Osteocyte (in vitro differentiated cells): ENCODE measurements around the gene XCL2. TPM values are rescaled to one million over a fixed set of nuclear protein-coding genes. Genes with fewer than 3 reads are reported as not detected.
A peak's percentile ranks its signal among the peaks of the same experiment; 100 is the strongest.
"Not testable (repeated sequence)": the region's sequence is repeated elsewhere in the genome, so short reads cannot be mapped to it uniquely, and the experiment has no call there.

Experiments
- DNase-seq: peaks from one replicate; pipeline ENCODE4 v3.0.0; 2021; ENCODE audit warnings: mixed read lengths; ENCODE audit not compliant: unreplicated experiment; ENCODE audit errors: extremely low spot score
- H3K27ac Mint-ChIP-seq: one replicate; pipeline ENCODE4 v1.8.0; 2021; ENCODE audit warnings: mild to moderate bottlenecking, mixed read lengths; ENCODE audit not compliant: unreplicated experiment
- H3K27me3 Mint-ChIP-seq: one replicate; pipeline ENCODE4 v1.8.0; 2021; ENCODE audit warnings: mixed read lengths; ENCODE audit not compliant: unreplicated experiment
- H3K36me3 Mint-ChIP-seq: one replicate; pipeline ENCODE4 v1.8.0; 2021; ENCODE audit warnings: mixed read lengths; ENCODE audit not compliant: unreplicated experiment
- H3K4me1 Mint-ChIP-seq: one replicate; pipeline ENCODE4 v1.8.0; 2021; ENCODE audit warnings: mixed read lengths; ENCODE audit not compliant: unreplicated experiment
- H3K4me3 Mint-ChIP-seq: one replicate; pipeline ENCODE4 v1.8.0; 2021; ENCODE audit warnings: mild to moderate bottlenecking, moderate library complexity, mixed read lengths; ENCODE audit not compliant: unreplicated experiment
- H3K9me3 Mint-ChIP-seq: one replicate; pipeline ENCODE4 v1.8.0; 2021; ENCODE audit warnings: mixed read lengths; ENCODE audit not compliant: unreplicated experiment
- long read RNA-seq: library from polyadenylated mRNA; unstranded; transcript quantifications from one replicate; pipeline ENCODE4 v2.0.0, GENCODE V29; 2021
- total RNA-seq: library from RNA; stranded (reverse); gene quantifications from 2 replicates; pipeline ENCODE4 v1.2.1, GENCODE V29; 2021
- TF ChIP-seq, protein P1 (sequence below): fragments of 200-600 bp; sonication (generic); IDR thresholded peaks from 2 replicates; pipeline ENCODE4 v1.5.0; 2021; ENCODE audit warnings: antibody characterized with exemption, mild to moderate bottlenecking, moderate library complexity

The XCL2 gene, protein sequence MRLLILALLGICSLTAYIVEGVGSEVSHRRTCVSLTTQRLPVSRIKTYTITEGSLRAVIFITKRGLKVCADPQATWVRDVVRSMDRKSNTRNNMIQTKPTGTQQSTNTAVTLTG
- not detected in 2 replicates for total RNA-seq
- long read RNA-seq: 0 reads

DNA sequence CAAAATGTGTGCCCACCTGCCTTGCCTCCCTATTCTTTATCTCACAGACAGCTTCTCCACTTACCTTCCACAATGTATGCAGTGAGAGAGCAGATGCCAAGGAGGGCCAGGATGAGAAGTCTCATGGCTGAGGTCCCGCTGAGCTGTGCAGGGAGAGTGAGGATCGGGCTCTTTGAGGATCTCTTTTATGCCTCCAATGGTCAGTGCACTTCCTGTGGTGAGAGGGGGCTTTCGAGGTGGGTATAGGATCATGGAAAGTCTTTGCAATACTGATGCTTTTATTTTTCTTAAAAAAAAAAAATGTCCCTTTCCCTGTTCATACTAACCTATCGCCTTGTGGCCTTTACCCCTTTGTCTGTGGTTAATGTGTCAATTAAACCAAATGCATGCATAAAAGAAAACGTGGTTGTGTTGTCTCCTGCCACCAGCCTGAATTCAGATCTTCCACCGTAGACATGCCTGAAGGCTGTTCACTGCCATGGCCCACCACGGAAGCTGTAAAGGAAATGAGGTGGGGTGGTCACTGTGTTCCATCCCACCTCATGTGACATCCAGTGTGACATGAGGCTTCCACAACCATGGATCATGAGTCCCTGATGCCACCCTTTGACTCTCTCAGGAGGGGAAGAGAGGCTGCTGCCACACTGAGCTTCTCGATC, at the start of gene XCL2:
Gene XCL2, minus strand, starts transcription at position 158 of the 659 bp plus-strand sequence. Its CDS starts 33 bp downstream, at position 125.
- not testable (repeated sequence) for DNase-seq, H3K9me3 Mint-ChIP-seq, H3K4me1 Mint-ChIP-seq, H3K36me3 Mint-ChIP-seq, H3K27ac Mint-ChIP-seq, H3K4me3 Mint-ChIP-seq
- peaks cover 45% of the 10 kb centered on the region for H3K27me3 Mint-ChIP-seq

DNA sequence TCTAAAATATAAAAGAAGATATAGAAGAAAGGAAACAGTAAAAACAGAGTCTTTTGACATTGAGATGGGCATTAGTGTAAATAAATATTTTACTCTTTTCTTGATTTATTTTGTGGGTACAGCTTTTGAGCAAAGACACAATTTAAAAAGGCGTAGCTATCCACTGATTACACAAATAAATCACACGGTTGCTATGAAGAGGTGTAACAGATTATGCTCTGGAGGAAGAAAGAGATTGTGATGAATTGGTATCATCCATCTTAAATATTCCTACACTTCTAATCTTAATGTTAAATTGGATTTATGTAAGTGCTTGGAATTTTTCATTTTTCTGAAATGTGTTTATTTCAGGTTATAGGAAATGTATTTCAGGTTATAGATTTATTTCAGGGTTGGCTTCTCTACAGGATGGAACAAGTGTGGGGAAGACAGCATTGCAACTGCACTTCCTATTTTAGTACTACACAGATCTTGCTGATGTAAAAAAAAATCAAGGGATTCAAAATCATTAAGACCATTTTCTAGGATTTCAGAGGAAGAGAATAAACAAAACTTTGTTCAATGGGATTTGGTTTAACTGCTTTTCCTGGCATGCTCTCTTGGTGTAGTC, 47.9 kb upstream of the XCL2 start:
- H3K27ac Mint-ChIP-seq: no peak overlapping the region
- no peaks in the 10 kb centered on the region for H3K4me1 Mint-ChIP-seq
- no peak for DNase-seq
- H3K36me3 Mint-ChIP-seq: no peaks in the 10 kb centered on the region
- TF ChIP-seq, protein P1, sequence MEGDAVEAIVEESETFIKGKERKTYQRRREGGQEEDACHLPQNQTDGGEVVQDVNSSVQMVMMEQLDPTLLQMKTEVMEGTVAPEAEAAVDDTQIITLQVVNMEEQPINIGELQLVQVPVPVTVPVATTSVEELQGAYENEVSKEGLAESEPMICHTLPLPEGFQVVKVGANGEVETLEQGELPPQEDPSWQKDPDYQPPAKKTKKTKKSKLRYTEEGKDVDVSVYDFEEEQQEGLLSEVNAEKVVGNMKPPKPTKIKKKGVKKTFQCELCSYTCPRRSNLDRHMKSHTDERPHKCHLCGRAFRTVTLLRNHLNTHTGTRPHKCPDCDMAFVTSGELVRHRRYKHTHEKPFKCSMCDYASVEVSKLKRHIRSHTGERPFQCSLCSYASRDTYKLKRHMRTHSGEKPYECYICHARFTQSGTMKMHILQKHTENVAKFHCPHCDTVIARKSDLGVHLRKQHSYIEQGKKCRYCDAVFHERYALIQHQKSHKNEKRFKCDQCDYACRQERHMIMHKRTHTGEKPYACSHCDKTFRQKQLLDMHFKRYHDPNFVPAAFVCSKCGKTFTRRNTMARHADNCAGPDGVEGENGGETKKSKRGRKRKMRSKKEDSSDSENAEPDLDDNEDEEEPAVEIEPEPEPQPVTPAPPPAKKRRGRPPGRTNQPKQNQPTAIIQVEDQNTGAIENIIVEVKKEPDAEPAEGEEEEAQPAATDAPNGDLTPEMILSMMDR: no peak
- peaks cover 4% of the 10 kb centered on the region for H3K9me3 Mint-ChIP-seq
- no peak overlapping the region for H3K4me3 Mint-ChIP-seq
- peaks cover 13% of the 10 kb centered on the region for H3K27me3 Mint-ChIP-seq

DNA sequence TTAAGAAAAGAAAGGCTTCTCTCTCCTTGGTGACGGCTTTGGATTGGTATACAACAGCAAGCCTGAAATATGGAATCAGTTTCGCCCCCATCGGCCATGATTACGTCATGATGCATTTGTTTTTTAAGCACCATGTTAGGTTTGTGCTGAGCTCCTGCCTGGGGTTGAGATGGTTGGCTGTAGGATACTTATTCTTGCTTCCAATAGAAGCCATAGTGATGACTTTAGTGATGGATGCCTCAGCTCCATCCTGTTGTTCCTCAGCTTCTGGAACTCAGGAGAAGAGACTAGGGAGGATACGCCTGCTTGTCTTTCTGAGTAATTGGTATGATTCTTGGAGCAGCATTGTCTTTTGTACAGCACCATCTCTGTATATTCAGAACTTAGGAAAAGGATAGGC, 47.3 kb upstream of the XCL2 start:
- Mint-ChIP-seq H3K27me3 (peaks cover 13% of the 10 kb centered on the region), H3K4me1 (no peaks in the 10 kb centered on the region), H3K9me3 (peaks cover 4% of the 10 kb centered on the region), H3K4me3 (no peak overlapping the region), H3K27ac (no peak overlapping the region), H3K36me3 (no peaks in the 10 kb centered on the region)
- no peak for DNase-seq
- TF ChIP-seq, protein P1: no peak

DNA sequence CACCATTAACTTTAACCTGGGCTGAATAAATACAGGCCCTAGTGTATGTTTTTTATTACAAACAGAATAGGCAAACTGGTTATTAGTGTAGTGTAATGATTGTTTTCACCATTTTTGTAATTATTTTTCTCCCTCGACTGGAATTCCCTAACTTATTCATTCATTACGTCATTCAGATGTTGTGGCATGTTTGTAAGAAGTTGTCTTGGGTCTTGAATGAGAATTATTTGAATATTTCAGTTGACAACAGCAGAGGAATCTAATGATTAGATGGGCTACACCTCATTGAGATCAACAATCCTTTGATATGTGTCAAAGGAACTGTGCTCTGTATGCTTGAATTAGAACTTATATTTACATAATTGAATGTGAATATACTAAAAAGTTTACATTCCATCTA, 45.4 kb upstream of the XCL2 start:
- Mint-ChIP-seq H3K4me1 (peaks cover 19% of the 10 kb centered on the region), H3K36me3 (no peaks in the 10 kb centered on the region), H3K4me3 (no peak overlapping the region), H3K27ac (no peak overlapping the region), H3K27me3 (peaks cover 13% of the 10 kb centered on the region), H3K9me3 (peaks cover 4% of the 10 kb centered on the region)
- TF ChIP-seq, protein P1: no peak
- DNase-seq: no peak

DNA sequence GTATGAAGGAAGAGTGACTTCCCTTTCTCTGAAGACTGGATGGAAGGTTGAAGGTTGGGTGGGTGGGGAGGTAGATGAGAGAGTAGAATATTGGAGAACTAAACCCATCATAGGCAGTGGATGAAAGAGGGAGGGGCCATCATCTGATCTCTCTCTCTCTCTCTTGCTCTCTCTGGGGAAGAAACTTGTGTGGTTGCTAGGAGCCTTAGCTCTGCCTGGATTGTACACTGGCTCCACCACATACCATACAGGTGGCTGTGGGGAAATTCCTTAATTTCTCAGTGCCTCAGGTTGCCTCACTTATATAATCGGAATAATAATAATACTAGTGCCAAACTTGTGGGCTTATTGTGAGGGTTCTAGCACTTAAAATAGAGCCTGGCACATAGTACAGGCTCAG, 42.1 kb upstream of the XCL2 start:
- peak overlapping the region; percentile 87 for H3K27ac Mint-ChIP-seq

More for the DNA sequence above, 42.1 kb upstream of the XCL2 start:
- DNase-seq: no peak
- no peak overlapping the region for H3K4me3 Mint-ChIP-seq
- TF ChIP-seq, protein P1: no peak
- peaks cover 9% of the 10 kb centered on the region for H3K27me3 Mint-ChIP-seq
- H3K9me3 Mint-ChIP-seq: peaks cover 4% of the 10 kb centered on the region
- H3K4me1 Mint-ChIP-seq: peaks cover 37% of the 10 kb centered on the region
- H3K36me3 Mint-ChIP-seq: no peaks in the 10 kb centered on the region
